Measurements from ENCODE around the gene SUPV3L1.
"Not testable (repeated sequence)": the region's sequence is repeated elsewhere in the genome, so short reads cannot be mapped to it uniquely, and the experiment has no call there.

Gene SUPV3L1

GRCh38 chr10:69232736-69233480 is 52.9 kb downstream of the SUPV3L1 start:
- no peak for DNase-seq

GRCh38 chr10:69234447-69234846 is 54.4 kb downstream of the SUPV3L1 start:
- DNase-seq = no peak

- DNase-seq = peak; percentile 61
Measured at GRCh38 chr10:69237528-69238159, 57.6 kb downstream of the SUPV3L1 start.

GRCh38 chr10:69239136-69239535 is 59.1 kb downstream of the SUPV3L1 start:
- no peak for DNase-seq

- DNase-seq = no peak
Measured at GRCh38 chr10:69239816-69240434, 59.9 kb downstream of the SUPV3L1 start.

GRCh38 chr10:69240455-69240854 is 60.4 kb downstream of the SUPV3L1 start:
- DNase-seq = no peak

- no peak for DNase-seq
Measured at GRCh38 chr10:69241575-69241974, 61.5 kb downstream of the SUPV3L1 start.

GRCh38 chr10:69242040-69242851 is 62.2 kb downstream of the SUPV3L1 start:
- no peak for DNase-seq

GRCh38 chr10:69242852-69243212 is 62.8 kb downstream of the SUPV3L1 start:
- DNase-seq = no peak

GRCh38 chr10:69243817-69244216 is 63.8 kb downstream of the SUPV3L1 start:
- no peak for DNase-seq

- no peak for DNase-seq
Measured at GRCh38 chr10:69246036-69246435, 66.0 kb downstream of the SUPV3L1 start.

GRCh38 chr10:69246581-69247312 is 66.7 kb downstream of the SUPV3L1 start:
- no peak for DNase-seq

- DNase-seq = no peak
Measured at GRCh38 chr10:69247313-69247710, 67.3 kb downstream of the SUPV3L1 start.

GRCh38 chr10:69248117-69248730 is 68.2 kb downstream of the SUPV3L1 start:
- no peak for DNase-seq

- no peak for DNase-seq
Measured at GRCh38 chr10:69250041-69250440, 70.0 kb downstream of the SUPV3L1 start.

- not testable (repeated sequence) for DNase-seq
Measured at GRCh38 chr10:69251417-69251816, 71.4 kb downstream of the SUPV3L1 start.

GRCh38 chr10:69253171-69253570 is 73.1 kb downstream of the SUPV3L1 start:
- no peak for DNase-seq

- no peak for DNase-seq
Measured at GRCh38 chr10:69254877-69255276, 74.8 kb downstream of the SUPV3L1 start.
